ENCODE data around the gene MCHR1.
A peak's percentile ranks its signal among the peaks of the same experiment; 100 is the strongest.

The MCHR1 gene

DNA sequence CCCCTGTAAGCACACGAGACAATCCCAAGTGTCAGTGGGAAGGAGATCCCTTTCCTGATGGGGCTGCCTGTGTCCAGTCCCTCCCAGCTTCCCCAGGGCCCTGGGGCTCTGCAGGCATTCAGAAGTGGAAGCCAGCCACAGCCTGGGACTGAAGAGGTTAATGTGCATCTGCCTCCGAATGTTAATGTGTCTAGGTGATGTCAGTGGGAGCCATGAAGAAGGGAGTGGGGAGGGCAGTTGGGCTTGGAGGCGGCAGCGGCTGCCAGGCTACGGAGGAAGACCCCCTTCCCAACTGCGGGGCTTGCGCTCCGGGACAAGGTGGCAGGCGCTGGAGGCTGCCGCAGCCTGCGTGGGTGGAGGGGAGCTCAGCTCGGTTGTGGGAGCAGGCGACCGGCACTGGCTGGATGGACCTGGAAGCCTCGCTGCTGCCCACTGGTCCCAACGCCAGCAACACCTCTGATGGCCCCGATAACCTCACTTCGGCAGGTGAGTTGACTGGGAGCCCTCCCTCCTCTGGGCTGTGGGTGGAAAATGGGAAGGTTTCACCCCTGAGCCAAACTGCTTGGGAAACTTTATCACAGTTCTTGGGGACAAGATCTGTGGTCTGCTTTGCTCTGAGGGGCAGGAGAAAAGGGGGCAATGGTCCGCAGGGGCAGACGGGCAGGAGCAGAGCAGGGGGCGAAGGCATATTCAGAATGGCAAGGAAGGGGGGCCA, at the start of gene MCHR1:
Gene MCHR1 (plus strand): TSS at position 236 of the 715 bp plus-strand sequence. CDS start 169 bp downstream, at position 405.
- DNase-seq (ENCODE audit: low read depth): no peak

GRCh38 chr22:40631925-40632324, 47.4 kb upstream of the MCHR1 start:
- TF ChIP-seq CTCF (conservative IDR thresholded peaks at IDR 0.05; ENCODE audit: control insufficient read depth, insufficient read depth, low read depth, low read length): no peak
- H3K4me3 ChIP-seq (ENCODE audit: control insufficient read depth, low read depth, low read length): no peak overlapping the region
- DNase-seq (ENCODE audit: low read depth): no peak

More for the DNA sequence above, at the start of gene MCHR1:
- no peak for TF ChIP-seq CTCF (conservative IDR thresholded peaks at IDR 0.05; ENCODE audit: control insufficient read depth, insufficient read depth, low read depth, low read length)
- peak within 1 kb of the TSS; percentile 17 for H3K4me3 ChIP-seq (ENCODE audit: control insufficient read depth, low read depth, low read length)

DNA sequence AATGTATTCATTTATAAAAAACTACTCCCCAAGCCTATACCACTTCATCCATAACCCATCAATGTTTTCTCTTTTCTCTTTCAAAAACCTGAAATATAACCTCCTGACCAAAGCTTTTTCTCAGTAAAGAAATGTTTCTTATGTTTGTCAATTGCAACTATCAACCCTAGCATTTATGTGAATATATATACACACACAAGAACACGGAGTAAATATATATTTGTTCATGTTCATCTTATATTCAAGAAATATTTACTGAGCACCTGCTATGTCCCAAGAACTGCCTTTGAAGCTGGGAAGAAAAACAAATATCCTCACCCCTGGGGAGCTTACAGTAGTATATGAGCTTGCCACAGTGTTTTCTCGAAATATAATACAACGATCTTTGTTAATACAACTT, 46.2 kb upstream of the MCHR1 start:
- TF ChIP-seq CTCF (conservative IDR thresholded peaks at IDR 0.05; ENCODE audit: control insufficient read depth, insufficient read depth, low read depth, low read length): no peak
- H3K4me3 ChIP-seq (ENCODE audit: control insufficient read depth, low read depth, low read length): no peak overlapping the region
- no peak for DNase-seq (ENCODE audit: low read depth)

DNA sequence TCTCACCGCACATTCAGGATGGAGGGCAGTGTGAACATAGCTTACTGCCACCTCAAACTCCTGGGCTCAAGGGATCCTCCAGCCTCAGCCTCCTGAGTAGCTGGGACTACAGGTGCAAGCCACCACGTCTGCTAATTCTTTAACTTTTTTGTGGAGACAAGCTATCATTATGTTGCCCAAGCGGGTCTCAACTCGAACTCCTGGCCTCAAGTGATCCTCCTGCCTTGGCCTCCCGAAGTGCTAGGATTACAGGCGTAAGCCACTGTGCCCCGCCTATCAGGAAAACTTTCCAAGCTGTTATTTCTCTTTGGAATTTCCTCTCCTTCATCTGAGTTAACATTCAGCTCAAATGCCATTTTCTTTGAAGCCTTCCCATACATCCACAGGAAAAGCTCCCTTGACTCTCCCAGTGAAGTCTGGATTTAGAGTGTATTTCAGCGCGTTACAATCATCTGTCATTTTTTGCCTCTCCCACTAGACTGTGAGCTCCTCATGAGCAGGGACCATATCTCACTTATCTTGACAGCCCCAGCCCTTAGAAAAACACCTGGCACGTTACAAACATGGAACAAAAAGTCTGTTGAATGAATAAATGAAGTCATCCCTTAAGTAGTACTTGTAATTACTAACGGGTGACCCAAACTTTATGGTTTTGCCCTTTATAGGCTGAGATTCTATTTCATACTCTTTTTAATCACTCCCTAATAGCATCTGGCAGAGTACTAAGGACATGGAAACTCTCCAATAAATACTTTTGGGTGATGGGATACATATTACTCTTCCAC, 45.0 kb upstream of the MCHR1 start:
- peak overlapping the region; percentile 81 for H3K4me3 ChIP-seq (ENCODE audit: control insufficient read depth, low read depth, low read length)
- DNase-seq (ENCODE audit: low read depth): no peak
- no peak for TF ChIP-seq CTCF (conservative IDR thresholded peaks at IDR 0.05; ENCODE audit: control insufficient read depth, insufficient read depth, low read depth, low read length)

GRCh38 chr22:40635043-40635939, 44.0 kb upstream of the MCHR1 start:
- peak overlapping the region; percentile 81 for H3K4me3 ChIP-seq (ENCODE audit: control insufficient read depth, low read depth, low read length)
- no peak for TF ChIP-seq CTCF (conservative IDR thresholded peaks at IDR 0.05; ENCODE audit: control insufficient read depth, insufficient read depth, low read depth, low read length)
- DNase-seq (ENCODE audit: low read depth): no peak

DNA sequence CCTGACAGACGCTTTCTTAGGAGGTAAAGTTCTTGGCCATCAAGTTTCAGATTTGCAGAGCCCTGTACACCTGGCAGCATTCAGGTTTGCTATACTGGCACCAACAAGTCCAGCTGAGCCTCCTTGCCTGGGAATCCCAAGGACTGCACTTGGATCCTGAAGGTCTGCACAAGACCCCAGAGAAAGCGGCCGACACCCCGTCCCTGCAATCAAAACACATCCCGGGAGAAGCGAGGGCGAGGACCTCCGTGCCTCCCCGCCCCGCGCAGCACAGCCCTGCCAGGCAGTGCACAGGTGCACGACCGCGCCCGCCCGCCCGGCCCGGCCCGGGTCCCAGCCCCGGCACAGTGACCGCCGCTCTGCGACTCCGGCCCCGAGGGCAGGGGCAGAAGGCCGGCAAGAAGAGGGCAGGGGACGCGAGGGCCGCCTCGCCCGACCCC, 43.3 kb upstream of the MCHR1 start:
- TF ChIP-seq CTCF (conservative IDR thresholded peaks at IDR 0.05; ENCODE audit: control insufficient read depth, insufficient read depth, low read depth, low read length): no peak
- H3K4me3 ChIP-seq (ENCODE audit: control insufficient read depth, low read depth, low read length): peak overlapping the region; percentile 81
- DNase-seq (ENCODE audit: low read depth): no peak
